ENCODE data around the gene WDR44. TPM values are rescaled to one million over a fixed set of nuclear protein-coding genes. Genes with fewer than 3 reads are reported as not detected.
"Not testable (repeated sequence)": the region's sequence is repeated elsewhere in the genome, so short reads cannot be mapped to it uniquely, and the experiment has no call there.

Gene WDR44, protein sequence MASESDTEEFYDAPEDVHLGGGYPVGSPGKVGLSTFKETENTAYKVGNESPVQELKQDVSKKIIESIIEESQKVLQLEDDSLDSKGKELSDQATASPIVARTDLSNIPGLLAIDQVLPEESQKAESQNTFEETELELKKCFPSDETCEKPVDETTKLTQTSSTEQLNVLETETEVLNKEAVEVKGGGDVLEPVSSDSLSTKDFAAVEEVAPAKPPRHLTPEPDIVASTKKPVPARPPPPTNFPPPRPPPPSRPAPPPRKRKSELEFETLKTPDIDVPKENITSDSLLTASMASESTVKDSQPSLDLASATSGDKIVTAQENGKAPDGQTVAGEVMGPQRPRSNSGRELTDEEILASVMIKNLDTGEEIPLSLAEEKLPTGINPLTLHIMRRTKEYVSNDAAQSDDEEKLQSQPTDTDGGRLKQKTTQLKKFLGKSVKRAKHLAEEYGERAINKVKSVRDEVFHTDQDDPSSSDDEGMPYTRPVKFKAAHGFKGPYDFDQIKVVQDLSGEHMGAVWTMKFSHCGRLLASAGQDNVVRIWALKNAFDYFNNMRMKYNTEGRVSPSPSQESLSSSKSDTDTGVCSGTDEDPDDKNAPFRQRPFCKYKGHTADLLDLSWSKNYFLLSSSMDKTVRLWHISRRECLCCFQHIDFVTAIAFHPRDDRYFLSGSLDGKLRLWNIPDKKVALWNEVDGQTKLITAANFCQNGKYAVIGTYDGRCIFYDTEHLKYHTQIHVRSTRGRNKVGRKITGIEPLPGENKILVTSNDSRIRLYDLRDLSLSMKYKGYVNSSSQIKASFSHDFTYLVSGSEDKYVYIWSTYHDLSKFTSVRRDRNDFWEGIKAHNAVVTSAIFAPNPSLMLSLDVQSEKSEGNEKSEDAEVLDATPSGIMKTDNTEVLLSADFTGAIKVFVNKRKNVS
- total RNA-seq, result 10 to 100 TPM; 26.5 to 29.7 TPM

DNA sequence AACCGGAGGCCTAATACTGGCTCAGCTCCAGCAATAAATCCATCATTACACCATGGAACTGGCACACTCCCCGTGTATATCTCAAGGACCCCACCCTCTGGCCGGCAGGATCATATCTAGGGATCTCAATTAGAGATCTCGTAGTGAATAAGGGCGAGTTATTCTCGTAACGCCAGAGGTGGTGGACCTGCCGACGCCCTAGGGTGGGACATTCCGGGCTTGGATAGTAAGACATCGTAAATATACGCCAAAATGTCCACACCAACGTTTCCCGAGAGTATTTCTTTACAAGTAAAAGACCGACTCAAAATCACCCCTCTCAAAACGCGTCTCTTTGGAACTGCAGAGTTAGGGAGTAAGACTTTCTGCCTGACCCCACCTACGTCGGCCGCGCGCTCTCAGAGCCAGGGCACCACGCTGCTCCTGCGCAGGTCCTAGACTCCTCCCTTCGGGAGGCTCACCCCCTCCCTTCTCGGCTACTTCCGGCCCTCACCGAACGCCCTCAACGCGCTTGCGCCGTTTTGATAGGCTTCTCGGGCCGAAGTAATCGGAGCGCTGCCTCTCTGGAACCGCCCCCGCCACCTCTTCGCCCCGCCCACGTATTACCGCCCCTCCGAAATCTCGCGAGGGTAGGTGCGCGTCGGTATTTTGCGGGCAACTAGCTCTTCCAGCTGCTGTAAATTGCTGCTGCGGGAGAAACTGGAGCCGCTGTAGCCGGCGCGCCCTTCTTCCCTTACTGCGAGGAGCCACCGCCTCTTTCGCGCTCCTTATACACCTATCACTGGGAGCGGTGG lies at the start of gene WDR44:
Gene WDR44, plus strand, starts transcription at position 643 of the 794 bp plus-strand sequence. CDS start 398 bp downstream, outside the sequence.
- DNase-seq (peak; percentile 94), ATAC-seq (peak; percentile 94)
- peak within 1 kb of the TSS; percentile 95 for H3K4me3 Mint-ChIP-seq
- POLR2A ChIA-PET, result interaction anchor here (0.8 to 3.1 kb wide), 3 partner anchors 9 to 151 kb away, joined by 3 to 22 read pairs (median 4); partner anchors contain the start of gene DOCK11
- no peaks in the 10 kb centered on the region for H3K9me3 Mint-ChIP-seq (ENCODE audit: insufficient read depth)
- peaks cover 3% of the 10 kb centered on the region for H3K36me3 Mint-ChIP-seq (ENCODE audit: low read depth)
- no peaks in the 10 kb centered on the region for H3K27me3 Mint-ChIP-seq (ENCODE audit: low read depth)
- CTCF ChIA-PET, result interaction anchor here (1.0 kb wide), 1 partner anchor 76 kb away, joined by 3 read pairs; no protein-coding TSS in a partner anchor
- peaks cover 34% of the 10 kb centered on the region for H3K4me1 Mint-ChIP-seq (ENCODE audit: low read depth)
- peak within 1 kb of the TSS; percentile 97 for H3K27ac Mint-ChIP-seq

DNA sequence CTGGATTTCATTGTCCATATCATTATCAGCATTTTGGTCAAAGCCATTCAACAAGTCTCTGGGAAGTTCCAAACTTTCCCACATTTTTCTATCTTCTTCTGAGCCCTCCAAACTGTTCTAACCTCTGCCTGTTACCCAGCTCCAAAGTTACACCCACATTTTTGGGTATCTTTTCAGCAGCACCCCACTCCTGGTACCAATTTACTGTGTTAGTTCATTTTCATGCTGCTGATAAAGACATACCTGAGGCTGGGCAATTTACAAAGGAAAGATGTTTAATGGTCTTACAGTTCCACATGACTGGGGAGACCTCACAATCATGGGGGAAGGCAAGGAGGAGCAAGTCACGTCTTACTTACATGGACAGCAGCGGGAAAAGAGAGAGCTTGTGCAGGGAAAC lies 40.1 kb upstream of the WDR44 start:
- H3K4me1 Mint-ChIP-seq (ENCODE audit: low read depth); H3K4me3 Mint-ChIP-seq; H3K27me3 Mint-ChIP-seq (ENCODE audit: low read depth); CTCF ChIA-PET; POLR2A ChIA-PET; H3K27ac Mint-ChIP-seq; ATAC-seq; H3K36me3 Mint-ChIP-seq (ENCODE audit: low read depth); DNase-seq; H3K9me3 Mint-ChIP-seq (ENCODE audit: insufficient read depth): not testable (repeated sequence)

- no peak for DNase-seq
- Mint-ChIP-seq H3K4me3 (no peak overlapping the region), H3K27ac (no peak overlapping the region), H3K36me3 (ENCODE audit: low read depth) (no peaks in the 10 kb centered on the region), H3K27me3 (ENCODE audit: low read depth) (peaks cover 12% of the 10 kb centered on the region), H3K9me3 (ENCODE audit: insufficient read depth) (no peaks in the 10 kb centered on the region), H3K4me1 (ENCODE audit: low read depth) (no peaks in the 10 kb centered on the region)
- POLR2A ChIA-PET, result no interaction called here
- CTCF ChIA-PET, result no interaction called here
- no peak for ATAC-seq
Measured at GRCh38 chrX:118315529-118315928, 30.4 kb upstream of the WDR44 start.

- Mint-ChIP-seq H3K4me1 (ENCODE audit: low read depth) (no peaks in the 10 kb centered on the region), H3K27ac (no peak overlapping the region), H3K36me3 (ENCODE audit: low read depth) (no peaks in the 10 kb centered on the region), H3K4me3 (no peak overlapping the region), H3K9me3 (ENCODE audit: insufficient read depth) (no peaks in the 10 kb centered on the region), H3K27me3 (ENCODE audit: low read depth) (peaks cover 2% of the 10 kb centered on the region)
- DNase-seq (no peak), ATAC-seq (no peak)
- ChIA-PET POLR2A (no interaction called here), CTCF (no interaction called here)
Measured at GRCh38 chrX:118324588-118324987, 21.3 kb upstream of the WDR44 start.

GRCh38 chrX:118325453-118325852 lies 20.5 kb upstream of the WDR44 start:
- H3K27ac Mint-ChIP-seq, result no peak overlapping the region
- H3K4me3 Mint-ChIP-seq, result no peak overlapping the region
- DNase-seq (no peak), ATAC-seq (no peak)
- H3K4me1 Mint-ChIP-seq (ENCODE audit: low read depth), result no peaks in the 10 kb centered on the region
- peaks cover 2% of the 10 kb centered on the region for H3K27me3 Mint-ChIP-seq (ENCODE audit: low read depth)
- no peaks in the 10 kb centered on the region for H3K9me3 Mint-ChIP-seq (ENCODE audit: insufficient read depth)
- POLR2A ChIA-PET, result no interaction called here
- no peaks in the 10 kb centered on the region for H3K36me3 Mint-ChIP-seq (ENCODE audit: low read depth)
- CTCF ChIA-PET, result no interaction called here

DNA sequence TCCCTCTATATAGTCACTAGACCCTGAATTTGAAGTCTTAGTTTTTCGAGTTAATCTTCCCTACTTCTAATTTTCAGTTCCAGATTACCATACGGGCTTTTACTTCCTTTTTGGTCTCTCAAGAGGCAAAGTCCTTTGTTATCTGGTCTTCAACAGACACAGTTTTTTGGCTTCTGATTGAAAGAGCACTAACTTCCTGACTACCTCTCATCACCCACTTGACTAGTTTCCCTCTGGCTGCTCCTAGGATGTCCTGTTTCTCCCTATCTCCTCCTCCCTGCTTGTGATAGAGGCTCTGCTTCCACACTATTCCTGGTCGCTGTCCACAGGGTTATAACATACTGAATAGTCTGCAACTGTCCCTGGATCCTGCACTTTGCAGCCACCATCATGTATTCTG lies 16.7 kb upstream of the WDR44 start:
- no peak overlapping the region for H3K27ac Mint-ChIP-seq
- H3K27me3 Mint-ChIP-seq (ENCODE audit: low read depth), result peaks cover 2% of the 10 kb centered on the region
- H3K4me3 Mint-ChIP-seq, result no peak overlapping the region
- DNase-seq (no peak), ATAC-seq (no peak)
- no peaks in the 10 kb centered on the region for H3K9me3 Mint-ChIP-seq (ENCODE audit: insufficient read depth)
- POLR2A ChIA-PET, result no interaction called here
- H3K36me3 Mint-ChIP-seq (ENCODE audit: low read depth), result no peaks in the 10 kb centered on the region
- CTCF ChIA-PET, result no interaction called here
- H3K4me1 Mint-ChIP-seq (ENCODE audit: low read depth), result no peaks in the 10 kb centered on the region

GRCh38 chrX:118337687-118338086 lies 8.2 kb upstream of the WDR44 start:
- CTCF ChIA-PET, result no interaction called here
- no peak overlapping the region for H3K27ac Mint-ChIP-seq
- POLR2A ChIA-PET, result no interaction called here
- H3K36me3 Mint-ChIP-seq (ENCODE audit: low read depth), result no peaks in the 10 kb centered on the region
- H3K27me3 Mint-ChIP-seq (ENCODE audit: low read depth), result no peaks in the 10 kb centered on the region
- no peaks in the 10 kb centered on the region for H3K4me1 Mint-ChIP-seq (ENCODE audit: low read depth)
- ATAC-seq (no peak), DNase-seq (no peak)
- no peaks in the 10 kb centered on the region for H3K9me3 Mint-ChIP-seq (ENCODE audit: insufficient read depth)
- H3K4me3 Mint-ChIP-seq, result no peak overlapping the region

DNA sequence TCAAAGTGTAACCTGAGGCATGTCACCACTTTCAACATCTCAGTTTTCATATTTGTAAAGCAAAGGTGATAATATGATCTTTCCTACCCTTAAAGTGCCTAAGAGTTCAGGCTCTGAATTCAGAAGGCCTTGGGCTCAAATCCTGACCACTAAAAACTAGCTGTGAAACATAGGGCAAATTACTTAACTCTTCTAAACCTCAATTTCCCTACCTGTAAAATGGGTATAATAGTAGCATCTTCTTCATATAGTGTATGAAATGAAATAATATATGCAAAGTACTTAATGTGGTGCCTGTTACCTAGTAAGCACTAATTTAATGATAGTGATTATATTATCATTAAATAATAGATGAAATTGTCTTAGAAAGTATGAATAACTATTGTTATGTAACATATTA lies 7.0 kb upstream of the WDR44 start:
- DNase-seq, result no peak
- ChIA-PET CTCF (no interaction called here), POLR2A (no interaction called here)
- Mint-ChIP-seq H3K36me3 (ENCODE audit: low read depth) (no peaks in the 10 kb centered on the region), H3K27me3 (ENCODE audit: low read depth) (no peaks in the 10 kb centered on the region), H3K27ac (no peak overlapping the region), H3K4me3 (no peak overlapping the region), H3K9me3 (ENCODE audit: insufficient read depth) (no peaks in the 10 kb centered on the region), H3K4me1 (ENCODE audit: low read depth) (no peaks in the 10 kb centered on the region)
- no peak for ATAC-seq

- Mint-ChIP-seq H3K27ac (peak overlapping the region; percentile 97), H3K27me3 (ENCODE audit: low read depth) (no peaks in the 10 kb centered on the region), H3K4me3 (peak overlapping the region; percentile 95), H3K4me1 (ENCODE audit: low read depth) (peaks cover 27% of the 10 kb centered on the region), H3K36me3 (ENCODE audit: low read depth) (peaks cover 1% of the 10 kb centered on the region), H3K9me3 (ENCODE audit: insufficient read depth) (no peaks in the 10 kb centered on the region)
- DNase-seq (no peak), ATAC-seq (no peak)
- CTCF ChIA-PET, result no interaction called here
- POLR2A ChIA-PET, result interaction anchor here (0.8 to 1.0 kb wide), 2 partner anchors 10 to 16 kb away, joined by 3 to 4 read pairs; no protein-coding TSS in a partner anchor
Measured at GRCh38 chrX:118345045-118345463, 852 bp upstream of the WDR44 start.

DNA sequence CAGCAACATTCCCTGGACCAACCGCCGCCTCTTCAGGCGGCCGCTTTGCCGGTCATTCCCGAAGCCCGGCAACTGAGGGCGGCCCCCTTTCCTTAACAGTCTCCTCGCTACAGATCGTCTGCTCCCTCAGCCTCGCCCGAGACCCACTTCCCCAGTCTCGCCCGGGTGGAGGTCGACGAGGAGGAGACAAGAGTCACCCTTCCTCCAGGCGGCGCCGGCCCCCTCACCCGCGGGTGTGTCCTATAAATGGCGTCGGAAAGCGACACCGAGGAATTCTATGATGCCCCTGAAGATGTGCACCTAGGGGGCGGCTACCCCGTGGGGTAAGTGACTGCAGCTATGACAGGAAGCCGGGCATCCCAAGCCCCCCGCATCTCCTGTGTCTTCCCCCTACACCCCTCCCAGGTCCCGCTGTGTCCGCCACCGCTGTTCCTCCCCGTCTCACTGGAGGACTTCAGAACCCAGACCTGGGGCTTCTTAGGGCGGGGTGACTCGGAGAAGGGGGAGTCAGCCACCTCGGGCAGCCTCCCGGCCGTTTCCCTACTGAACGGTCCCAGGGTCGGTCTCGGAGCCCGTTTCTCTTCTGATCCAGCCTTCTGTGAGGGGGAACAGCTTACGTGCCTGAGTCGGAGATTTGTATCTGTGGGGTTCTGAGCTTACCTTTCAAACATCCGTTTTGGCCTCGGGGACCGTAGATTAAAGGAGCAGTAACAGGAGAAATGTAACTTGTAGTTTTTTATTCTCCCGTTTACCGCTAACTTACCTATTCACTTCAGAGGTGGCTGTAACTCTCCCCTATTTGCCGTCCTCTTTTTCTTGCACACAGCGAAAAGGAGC lies 570 bp downstream of the WDR44 start:
- ChIA-PET CTCF (interaction anchor here (1.0 kb wide), 1 partner anchor 75 kb away, joined by 3 read pairs; no protein-coding TSS in a partner anchor), POLR2A (interaction anchor here (0.6 to 3.1 kb wide), 3 partner anchors 25 to 903 kb away, joined by 3 to 22 read pairs (median 3); partner anchors contain the start of gene DOCK11)
- H3K4me3 Mint-ChIP-seq, result peak overlapping the region; percentile 95
- DNase-seq (peak; percentile 51), ATAC-seq (peak; percentile 37)
- peaks cover 3% of the 10 kb centered on the region for H3K36me3 Mint-ChIP-seq (ENCODE audit: low read depth)
- H3K9me3 Mint-ChIP-seq (ENCODE audit: insufficient read depth), result no peaks in the 10 kb centered on the region
- H3K27me3 Mint-ChIP-seq (ENCODE audit: low read depth), result no peaks in the 10 kb centered on the region
- H3K27ac Mint-ChIP-seq, result peak overlapping the region; percentile 97
- peaks cover 41% of the 10 kb centered on the region for H3K4me1 Mint-ChIP-seq (ENCODE audit: low read depth)

DNA sequence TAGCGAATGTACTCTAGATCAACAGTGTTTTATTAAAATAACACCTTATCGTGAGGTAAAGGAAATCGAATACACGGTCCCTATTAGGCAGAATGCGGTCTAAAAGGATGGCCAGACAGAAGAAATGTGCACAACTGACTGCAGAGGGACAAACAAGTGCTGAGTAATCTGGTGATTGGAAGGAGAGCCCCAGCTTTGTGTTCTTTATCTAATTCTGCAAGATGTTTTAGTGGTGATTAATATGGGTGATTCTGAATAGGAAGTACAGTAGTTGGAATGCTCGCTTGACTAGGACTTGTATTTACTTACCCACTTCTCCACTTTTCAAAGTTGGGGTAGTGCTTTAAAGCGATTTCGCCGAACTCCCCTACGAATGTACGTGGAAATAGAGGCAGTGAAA lies 1.2 kb downstream of the WDR44 start:
- no peak for DNase-seq
- H3K4me1 Mint-ChIP-seq (ENCODE audit: low read depth), result peaks cover 43% of the 10 kb centered on the region
- H3K36me3 Mint-ChIP-seq (ENCODE audit: low read depth), result peaks cover 4% of the 10 kb centered on the region
- H3K4me3 Mint-ChIP-seq, result peak overlapping the region; percentile 95
- peak overlapping the region; percentile 97 for H3K27ac Mint-ChIP-seq
- H3K9me3 Mint-ChIP-seq (ENCODE audit: insufficient read depth), result no peaks in the 10 kb centered on the region
- no peaks in the 10 kb centered on the region for H3K27me3 Mint-ChIP-seq (ENCODE audit: low read depth)
- ChIA-PET CTCF (interaction anchor here (1.4 kb wide), 1 partner anchor 255 kb away, joined by 4 read pairs; no protein-coding TSS in a partner anchor), POLR2A (interaction anchor here (0.6 to 3.1 kb wide), 3 partner anchors 25 to 902 kb away, joined by 3 to 22 read pairs (median 3); partner anchors contain the start of gene DOCK11)
- ATAC-seq, result no peak

Measured in activated CD8-positive, alpha-beta T cell treated with anti-CD3 and anti-CD28 coated beads, Interleukin-2, amount 10 ng/mL, durations not matched to agents 7 days and 5 days (primary cell).